ENCODE data around the gene PDPR.
"Not testable (repeated sequence)": the region's sequence is repeated elsewhere in the genome, so short reads cannot be mapped to it uniquely, and the experiment has no call there.

GRCh38 chr16:70154736-70155135, 40.6 kb downstream of the PDPR start:
- TF ChIP-seq, protein P1, sequence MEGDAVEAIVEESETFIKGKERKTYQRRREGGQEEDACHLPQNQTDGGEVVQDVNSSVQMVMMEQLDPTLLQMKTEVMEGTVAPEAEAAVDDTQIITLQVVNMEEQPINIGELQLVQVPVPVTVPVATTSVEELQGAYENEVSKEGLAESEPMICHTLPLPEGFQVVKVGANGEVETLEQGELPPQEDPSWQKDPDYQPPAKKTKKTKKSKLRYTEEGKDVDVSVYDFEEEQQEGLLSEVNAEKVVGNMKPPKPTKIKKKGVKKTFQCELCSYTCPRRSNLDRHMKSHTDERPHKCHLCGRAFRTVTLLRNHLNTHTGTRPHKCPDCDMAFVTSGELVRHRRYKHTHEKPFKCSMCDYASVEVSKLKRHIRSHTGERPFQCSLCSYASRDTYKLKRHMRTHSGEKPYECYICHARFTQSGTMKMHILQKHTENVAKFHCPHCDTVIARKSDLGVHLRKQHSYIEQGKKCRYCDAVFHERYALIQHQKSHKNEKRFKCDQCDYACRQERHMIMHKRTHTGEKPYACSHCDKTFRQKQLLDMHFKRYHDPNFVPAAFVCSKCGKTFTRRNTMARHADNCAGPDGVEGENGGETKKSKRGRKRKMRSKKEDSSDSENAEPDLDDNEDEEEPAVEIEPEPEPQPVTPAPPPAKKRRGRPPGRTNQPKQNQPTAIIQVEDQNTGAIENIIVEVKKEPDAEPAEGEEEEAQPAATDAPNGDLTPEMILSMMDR (IDR thresholded peaks at IDR 0.05): not testable (repeated sequence)
- not testable (repeated sequence) for TF ChIP-seq PREB (CRISPR knock-in tag; IDR thresholded peaks at IDR 0.05; ENCODE audit: borderline replicate concordance); ZMAT4 (CRISPR knock-in tag; IDR thresholded peaks at IDR 0.05); E2F1 (CRISPR knock-in tag; IDR thresholded peaks at IDR 0.05); ESRRA (CRISPR knock-in tag; IDR thresholded peaks at IDR 0.05; ENCODE audit: borderline replicate concordance); CBFB (CRISPR knock-in tag; IDR thresholded peaks at IDR 0.05; ENCODE audit: low read depth); ZNF121 (CRISPR knock-in tag; IDR thresholded peaks at IDR 0.05); FOXJ3 (CRISPR knock-in tag; IDR thresholded peaks at IDR 0.05; ENCODE audit: borderline replicate concordance); FOXK1 (CRISPR knock-in tag; IDR thresholded peaks at IDR 0.05); JUN (CRISPR knock-in tag; IDR thresholded peaks at IDR 0.05); NR3C1 (CRISPR knock-in tag; conservative IDR thresholded peaks at IDR 0.05; ENCODE audit: low read depth)
- TF ChIP-seq, protein P2, sequence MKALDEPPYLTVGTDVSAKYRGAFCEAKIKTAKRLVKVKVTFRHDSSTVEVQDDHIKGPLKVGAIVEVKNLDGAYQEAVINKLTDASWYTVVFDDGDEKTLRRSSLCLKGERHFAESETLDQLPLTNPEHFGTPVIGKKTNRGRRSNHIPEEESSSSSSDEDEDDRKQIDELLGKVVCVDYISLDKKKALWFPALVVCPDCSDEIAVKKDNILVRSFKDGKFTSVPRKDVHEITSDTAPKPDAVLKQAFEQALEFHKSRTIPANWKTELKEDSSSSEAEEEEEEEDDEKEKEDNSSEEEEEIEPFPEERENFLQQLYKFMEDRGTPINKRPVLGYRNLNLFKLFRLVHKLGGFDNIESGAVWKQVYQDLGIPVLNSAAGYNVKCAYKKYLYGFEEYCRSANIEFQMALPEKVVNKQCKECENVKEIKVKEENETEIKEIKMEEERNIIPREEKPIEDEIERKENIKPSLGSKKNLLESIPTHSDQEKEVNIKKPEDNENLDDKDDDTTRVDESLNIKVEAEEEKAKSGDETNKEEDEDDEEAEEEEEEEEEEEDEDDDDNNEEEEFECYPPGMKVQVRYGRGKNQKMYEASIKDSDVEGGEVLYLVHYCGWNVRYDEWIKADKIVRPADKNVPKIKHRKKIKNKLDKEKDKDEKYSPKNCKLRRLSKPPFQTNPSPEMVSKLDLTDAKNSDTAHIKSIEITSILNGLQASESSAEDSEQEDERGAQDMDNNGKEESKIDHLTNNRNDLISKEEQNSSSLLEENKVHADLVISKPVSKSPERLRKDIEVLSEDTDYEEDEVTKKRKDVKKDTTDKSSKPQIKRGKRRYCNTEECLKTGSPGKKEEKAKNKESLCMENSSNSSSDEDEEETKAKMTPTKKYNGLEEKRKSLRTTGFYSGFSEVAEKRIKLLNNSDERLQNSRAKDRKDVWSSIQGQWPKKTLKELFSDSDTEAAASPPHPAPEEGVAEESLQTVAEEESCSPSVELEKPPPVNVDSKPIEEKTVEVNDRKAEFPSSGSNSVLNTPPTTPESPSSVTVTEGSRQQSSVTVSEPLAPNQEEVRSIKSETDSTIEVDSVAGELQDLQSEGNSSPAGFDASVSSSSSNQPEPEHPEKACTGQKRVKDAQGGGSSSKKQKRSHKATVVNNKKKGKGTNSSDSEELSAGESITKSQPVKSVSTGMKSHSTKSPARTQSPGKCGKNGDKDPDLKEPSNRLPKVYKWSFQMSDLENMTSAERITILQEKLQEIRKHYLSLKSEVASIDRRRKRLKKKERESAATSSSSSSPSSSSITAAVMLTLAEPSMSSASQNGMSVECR (CRISPR knock-in tag; IDR thresholded peaks at IDR 0.05; ENCODE audit: borderline replicate concordance): not testable (repeated sequence)
- TF ChIP-seq, protein P3, sequence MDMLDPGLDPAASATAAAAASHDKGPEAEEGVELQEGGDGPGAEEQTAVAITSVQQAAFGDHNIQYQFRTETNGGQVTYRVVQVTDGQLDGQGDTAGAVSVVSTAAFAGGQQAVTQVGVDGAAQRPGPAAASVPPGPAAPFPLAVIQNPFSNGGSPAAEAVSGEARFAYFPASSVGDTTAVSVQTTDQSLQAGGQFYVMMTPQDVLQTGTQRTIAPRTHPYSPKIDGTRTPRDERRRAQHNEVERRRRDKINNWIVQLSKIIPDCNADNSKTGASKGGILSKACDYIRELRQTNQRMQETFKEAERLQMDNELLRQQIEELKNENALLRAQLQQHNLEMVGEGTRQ (CRISPR knock-in tag; IDR thresholded peaks at IDR 0.05): not testable (repeated sequence)
- TF ChIP-seq, protein P4, sequence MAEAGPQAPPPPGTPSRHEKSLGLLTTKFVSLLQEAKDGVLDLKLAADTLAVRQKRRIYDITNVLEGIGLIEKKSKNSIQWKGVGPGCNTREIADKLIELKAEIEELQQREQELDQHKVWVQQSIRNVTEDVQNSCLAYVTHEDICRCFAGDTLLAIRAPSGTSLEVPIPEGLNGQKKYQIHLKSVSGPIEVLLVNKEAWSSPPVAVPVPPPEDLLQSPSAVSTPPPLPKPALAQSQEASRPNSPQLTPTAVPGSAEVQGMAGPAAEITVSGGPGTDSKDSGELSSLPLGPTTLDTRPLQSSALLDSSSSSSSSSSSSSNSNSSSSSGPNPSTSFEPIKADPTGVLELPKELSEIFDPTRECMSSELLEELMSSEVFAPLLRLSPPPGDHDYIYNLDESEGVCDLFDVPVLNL (CRISPR knock-in tag; IDR thresholded peaks at IDR 0.05; ENCODE audit: borderline replicate concordance, low read depth): not testable (repeated sequence)
